Measurements from ENCODE around the gene BTG1.
"Not testable (repeated sequence)": the region's sequence is repeated elsewhere in the genome, so short reads cannot be mapped to it uniquely, and the experiment has no call there.

BTG1 gene

GRCh38 chr12:92147491-92147890 lies 1.8 kb upstream of the BTG1 start:
- DNase-seq = no peak

GRCh38 chr12:92146497-92147224 lies 1.0 kb upstream of the BTG1 start:
- DNase-seq = peak; percentile 77

- no peak for DNase-seq
Measured at GRCh38 chr12:92145481-92145730, 240 bp downstream of the BTG1 start.

- DNase-seq = peak; percentile 78
Measured at GRCh38 chr12:92144631-92145480, 790 bp downstream of the BTG1 start.

GRCh38 chr12:92143686-92144630 lies 1.7 kb downstream of the BTG1 start:
- DNase-seq = peak; percentile 96

GRCh38 chr12:92143258-92143657 lies 2.4 kb downstream of the BTG1 start:
- DNase-seq = no peak

GRCh38 chr12:92142251-92142926 lies 3.3 kb downstream of the BTG1 start:
- peak; percentile 28 for DNase-seq

GRCh38 chr12:92141591-92142121 lies 4.0 kb downstream of the BTG1 start:
- DNase-seq = peak; percentile 52

GRCh38 chr12:92140896-92141536 lies 4.6 kb downstream of the BTG1 start:
- DNase-seq = peak; percentile 37

- DNase-seq = no peak
Measured at GRCh38 chr12:92140156-92140555, 5.5 kb downstream of the BTG1 start.

GRCh38 chr12:92139634-92140150 lies 6.0 kb downstream of the BTG1 start:
- peak; percentile 65 for DNase-seq

- no peak for DNase-seq
Measured at GRCh38 chr12:92138626-92139025, 7.0 kb downstream of the BTG1 start.

GRCh38 chr12:92138144-92138543 lies 7.5 kb downstream of the BTG1 start:
- peak; percentile 30 for DNase-seq

GRCh38 chr12:92136965-92137721 lies 8.5 kb downstream of the BTG1 start:
- DNase-seq = peak; percentile 67

- DNase-seq = peak; percentile 72
Measured at GRCh38 chr12:92136026-92136730, 9.5 kb downstream of the BTG1 start.

- not testable (repeated sequence) for DNase-seq
Measured at GRCh38 chr12:92135541-92135940, 10.1 kb downstream of the BTG1 start.

GRCh38 chr12:92134638-92135274 lies 10.9 kb downstream of the BTG1 start:
- no peak for DNase-seq

- DNase-seq = peak; percentile 56
Measured at GRCh38 chr12:92133795-92134637, 11.6 kb downstream of the BTG1 start.

- DNase-seq = peak; percentile 51
Measured at GRCh38 chr12:92133171-92133570, 12.5 kb downstream of the BTG1 start.

Data from DMS53 (cell line).